ENCODE data around the gene AQP5. TPM values are rescaled to one million over a fixed set of nuclear protein-coding genes. Genes with fewer than 3 reads are reported as not detected.
"Not testable (repeated sequence)": the region's sequence is repeated elsewhere in the genome, so short reads cannot be mapped to it uniquely, and the experiment has no call there.

The AQP5 gene
- total RNA-seq, 1 donor from 2014 or later: 7.2 TPM

DNA sequence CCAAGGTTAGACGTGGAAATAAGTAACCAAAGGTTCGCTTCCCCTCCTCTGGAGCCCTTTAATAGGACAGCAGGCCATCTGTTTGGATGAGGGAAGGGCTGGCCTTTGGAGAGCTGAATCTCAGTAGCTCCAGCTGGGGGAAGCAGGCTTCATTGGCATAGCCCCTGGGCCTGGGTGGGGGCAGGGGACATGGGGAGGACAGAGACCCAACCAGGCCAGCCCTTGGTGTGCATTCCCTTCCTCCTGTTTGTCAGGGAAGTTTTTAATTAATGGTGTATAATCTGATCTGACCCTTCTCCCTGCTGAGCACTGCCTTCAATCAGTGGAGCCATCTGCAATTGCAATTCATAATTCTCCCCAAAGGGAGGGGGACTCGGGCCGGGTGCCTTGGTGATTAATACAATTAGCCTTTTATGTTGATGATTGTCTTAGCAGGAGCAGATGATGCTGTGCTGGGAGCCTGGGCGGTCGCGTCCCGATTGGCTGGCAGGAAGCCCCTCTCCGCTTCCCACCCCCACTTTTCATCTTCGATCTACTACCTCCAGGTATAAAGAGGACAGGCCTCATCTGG, 17.4 kb downstream of the AQP5 start:
- no peak for DNase-seq (ENCODE audit: low spot score)

DNA sequence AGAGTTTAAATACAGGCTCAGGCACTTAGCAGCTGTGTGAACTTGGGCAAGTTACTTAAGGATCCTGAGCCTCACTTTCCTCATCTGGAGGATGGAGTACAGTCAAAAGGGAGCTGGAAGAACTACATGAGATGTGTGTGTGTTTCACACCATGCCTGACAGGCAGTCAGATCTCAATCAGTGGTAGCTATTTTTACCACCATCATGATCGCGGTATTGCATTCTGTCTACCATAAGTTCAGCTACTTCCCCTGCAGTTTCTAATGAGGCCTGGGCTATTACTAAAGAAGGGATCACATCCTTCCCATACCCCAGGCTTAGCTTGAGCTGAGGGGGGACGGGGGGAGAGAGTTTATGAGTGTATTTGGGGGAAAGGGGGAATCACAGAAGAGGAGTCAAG, 18.1 kb downstream of the AQP5 start:
- DNase-seq (ENCODE audit: low spot score): no peak

DNA sequence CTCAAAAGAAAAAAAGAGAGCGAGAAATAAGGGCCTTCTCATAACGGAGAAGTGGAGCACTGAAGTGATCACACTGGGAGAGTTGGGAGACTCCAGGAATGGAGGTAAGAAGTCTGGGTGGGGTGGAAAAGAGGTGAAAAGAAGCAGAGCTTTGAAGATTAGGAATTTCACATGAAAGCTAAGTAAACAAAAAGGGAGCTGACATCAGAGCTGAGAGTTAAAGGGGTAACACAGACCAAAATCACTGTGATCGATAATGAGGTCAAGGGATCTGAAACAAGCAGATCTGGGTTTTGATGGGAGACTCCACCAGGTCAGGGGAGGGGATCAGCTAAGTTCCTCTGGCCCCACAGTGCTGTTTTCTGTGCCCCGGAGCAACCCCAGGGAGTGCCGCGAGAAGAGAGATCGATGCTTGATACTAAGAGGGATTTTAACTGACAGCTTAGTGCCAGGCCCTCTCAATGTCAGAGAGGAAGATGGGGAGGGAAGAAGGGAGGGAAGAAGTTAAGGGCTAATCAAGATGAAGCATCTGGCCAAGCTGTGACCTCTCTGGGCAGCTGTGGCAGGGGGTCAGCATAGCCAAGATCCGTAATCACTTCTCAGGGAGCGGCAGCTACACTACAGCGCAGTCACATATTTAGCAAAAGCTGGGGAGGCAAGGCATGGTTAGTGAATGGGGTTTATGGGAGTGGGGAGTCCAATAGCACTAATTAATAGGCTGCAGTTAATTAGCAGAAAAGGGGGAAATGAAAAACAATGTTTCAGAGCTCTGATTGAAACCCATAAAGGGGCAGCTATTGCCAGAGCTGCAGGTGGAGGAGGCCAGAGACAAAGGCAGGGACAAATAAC, 19.1 kb downstream of the AQP5 start:
- no peak for DNase-seq (ENCODE audit: low spot score)

GRCh38 chr12:49982246-49983087, 20.8 kb downstream of the AQP5 start:
- peak; percentile 51 for DNase-seq (ENCODE audit: low spot score)

GRCh38 chr12:49983892-49984291, 22.2 kb downstream of the AQP5 start:
- DNase-seq (ENCODE audit: low spot score): peak; percentile 95

GRCh38 chr12:49984476-49985359, 23.0 kb downstream of the AQP5 start:
- no peak for DNase-seq (ENCODE audit: low spot score)

DNA sequence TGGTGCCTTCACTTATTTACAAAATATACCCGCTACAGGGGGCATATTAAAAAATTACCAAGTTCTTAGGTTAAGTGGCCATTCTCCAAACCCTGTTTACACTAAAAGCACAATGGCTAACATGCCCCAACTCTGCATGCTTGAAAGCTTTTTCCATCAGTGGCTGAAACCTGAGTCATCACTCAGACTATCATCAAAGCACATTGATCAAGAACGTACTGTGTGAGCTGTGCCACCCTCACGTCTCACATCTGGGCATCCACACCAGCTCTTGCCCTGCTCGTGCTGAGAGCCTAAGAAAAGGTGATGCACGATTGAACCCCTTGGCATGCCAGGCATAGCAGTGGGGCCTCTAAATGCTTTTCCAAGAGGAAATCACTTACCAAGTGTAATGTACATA, 24.3 kb downstream of the AQP5 start:
- DNase-seq (ENCODE audit: low spot score): no peak

GRCh38 chr12:49986476-49986875, 24.8 kb downstream of the AQP5 start:
- not testable (repeated sequence) for DNase-seq (ENCODE audit: low spot score)

DNA sequence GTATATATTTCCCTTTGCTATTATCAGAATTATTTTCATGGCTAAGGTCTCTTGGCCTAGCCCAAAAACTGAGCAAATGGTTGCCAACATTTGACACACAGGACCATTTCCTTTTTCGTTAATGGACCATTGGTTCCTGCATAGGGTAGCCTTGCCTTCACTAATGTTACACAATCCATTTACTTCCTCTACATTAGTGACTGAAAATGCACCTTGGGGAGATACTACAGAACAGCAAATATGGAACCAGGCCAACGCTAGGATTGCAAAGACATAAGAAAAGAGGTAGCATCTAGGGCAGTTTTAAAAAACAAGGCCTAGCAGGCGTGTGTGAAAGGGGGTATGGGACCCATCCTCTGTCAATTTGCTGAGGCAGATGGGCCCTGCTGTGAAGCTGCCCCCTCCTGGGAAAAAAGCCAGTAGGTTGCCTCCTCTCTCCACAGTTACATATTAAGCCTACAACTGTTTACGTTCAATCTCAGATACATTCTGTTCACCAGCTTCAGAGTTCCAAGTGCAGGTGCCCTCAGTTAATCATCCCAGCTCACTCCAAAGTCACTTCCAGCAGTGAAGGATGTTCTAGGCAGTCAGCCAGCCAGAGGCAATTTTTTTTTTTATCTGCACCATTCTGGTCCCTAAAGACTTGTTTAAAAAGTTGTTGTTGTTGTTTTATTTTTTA, 26.1 kb downstream of the AQP5 start:
- DNase-seq (ENCODE audit: low spot score): no peak

- not testable (repeated sequence) for DNase-seq (ENCODE audit: low spot score)
These were observed 27.7 kb downstream of the AQP5 start for GRCh38 chr12:49989400-49989799.

DNA sequence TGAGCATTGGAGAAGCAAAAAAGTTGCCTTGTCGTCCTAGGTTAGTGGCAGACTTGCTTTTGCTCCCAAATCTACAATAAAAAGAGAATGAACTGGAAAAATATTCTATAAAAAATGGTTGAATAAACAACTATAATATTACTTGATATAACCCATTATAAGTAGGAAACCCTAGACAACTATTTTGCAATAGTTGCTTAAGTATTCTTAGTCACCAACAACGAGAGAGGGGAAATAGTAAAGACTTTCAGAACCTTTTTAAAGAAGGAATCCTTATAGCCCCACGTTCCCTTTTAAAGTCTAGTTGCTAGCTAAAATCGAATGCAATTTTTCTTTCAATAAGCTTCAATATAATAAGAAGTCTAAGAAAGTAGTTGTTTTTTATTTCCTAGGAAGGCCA, 28.6 kb downstream of the AQP5 start:
- no peak for DNase-seq (ENCODE audit: low spot score)

GRCh38 chr12:49998453-49998852, 36.8 kb downstream of the AQP5 start:
- DNase-seq (ENCODE audit: low spot score): no peak

GRCh38 chr12:50003595-50003994, 41.9 kb downstream of the AQP5 start:
- DNase-seq (ENCODE audit: low spot score): no peak

- DNase-seq (ENCODE audit: low spot score): no peak
These were observed 43.0 kb downstream of the AQP5 start for GRCh38 chr12:50004696-50005095.

GRCh38 chr12:50005175-50005574, 43.5 kb downstream of the AQP5 start:
- peak; percentile 74 for DNase-seq (ENCODE audit: low spot score)

DNA sequence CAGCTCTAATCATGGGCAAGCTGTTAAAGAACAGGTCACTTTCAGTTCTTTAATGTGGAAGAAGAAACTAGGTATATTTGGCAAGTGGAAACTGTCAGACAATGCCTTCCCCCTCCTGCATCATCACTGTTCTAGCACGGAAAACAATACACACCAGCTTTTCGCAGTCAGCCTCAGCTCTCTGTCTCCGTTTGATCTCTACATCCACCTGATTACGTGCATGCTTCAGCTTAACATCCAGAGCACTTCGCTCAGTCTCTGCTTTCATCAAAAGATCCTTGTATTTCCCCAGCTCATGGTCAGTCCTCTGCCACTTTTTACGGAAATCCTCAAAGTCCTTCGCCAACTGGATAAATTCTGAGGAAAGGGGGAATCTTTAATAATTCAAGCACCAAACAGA, 44.6 kb downstream of the AQP5 start:
- no peak for DNase-seq (ENCODE audit: low spot score)

GRCh38 chr12:50006754-50007442, 45.2 kb downstream of the AQP5 start:
- no peak for DNase-seq (ENCODE audit: low spot score)

- DNase-seq (ENCODE audit: low spot score): no peak
These were observed 51.9 kb downstream of the AQP5 start for GRCh38 chr12:50013361-50014147.

- DNase-seq (ENCODE audit: low spot score): no peak
These were observed 52.7 kb downstream of the AQP5 start for GRCh38 chr12:50014342-50014741.

Measured in umbilical cord (tissue), 2 donors.